ENCODE results near the gene SPATA16.

- TF ChIP-seq CTCF (IDR thresholded peaks at IDR 0.05; ENCODE audit: poor library complexity, severe bottlenecking) (no peak), REST (IDR thresholded peaks at IDR 0.05; ENCODE audit: borderline replicate concordance) (no peak), EZH2 (IDR thresholded peaks at IDR 0.05; ENCODE audit: borderline replicate concordance, insufficient read depth, low read length, poor library complexity, severe bottlenecking) (no peak), EP300 (conservative IDR thresholded peaks at IDR 0.05; ENCODE audit: poor library complexity, severe bottlenecking) (no peak), RAD21 (conservative IDR thresholded peaks at IDR 0.05) (no peak)
Observed at GRCh38 chr3:172892158-172892557, 248.9 kb downstream of the SPATA16 start.

All from neural cell (in vitro differentiated cells).